Posterior vena cava (tissue), 2 donors: ENCODE data around the gene CLEC1A. TPM values are rescaled to one million over a fixed set of nuclear protein-coding genes. Genes with fewer than 3 reads are reported as not detected.

Experiments used
- DNase-seq: peaks from one replicate; pipeline ENCODE4 v3.0.0-alpha.2; 2020; ENCODE audit warnings: low spot score
- intact Hi-C, 2 donors: fragments of 100-400 bp; cut with DNase I; formaldehyde crosslinking; loops; one replicate each; pipeline versions ENCODE4 v1.14.1 to v1.14.2; 2022 to 2023
- total RNA-seq, 2 donors: library from RNA; stranded (reverse); fragmentation: NEBNext Ultra II Directional; extraction: Animal tissue kit (Norgen Biotek cat#: 25700); gene quantifications; one replicate each; pipeline ENCODE4 v1.2.1, GENCODE V29; 2021
- donor health status: DM: yes; HTN: yes; CAD: no.
- donor health status: DM: yes; HTN: yes; CAD: no.

CLEC1A gene
- total RNA-seq, 2 donors from 2014 or later = 5.2 to 5.9 TPM

- intact Hi-C loops = no loop called here
- DNase-seq = no peak
These were observed 11.6 kb upstream of the CLEC1A start for GRCh38 chr12:10110256-10110844.

- no peak for DNase-seq
- intact Hi-C loops = no loop called here
These were observed 3.5 kb upstream of the CLEC1A start for GRCh38 chr12:10102322-10102721.

- intact Hi-C loops = no loop called here
- no peak for DNase-seq
These were observed 2.9 kb upstream of the CLEC1A start for GRCh38 chr12:10101648-10102220.

GRCh38 chr12:10101042-10101579, 2.3 kb upstream of the CLEC1A start:
- intact Hi-C loops = no loop called here
- no peak for DNase-seq

GRCh38 chr12:10097521-10097920, 1.3 kb downstream of the CLEC1A start:
- intact Hi-C loops = no loop called here
- no peak for DNase-seq

GRCh38 chr12:10095971-10096370, 2.8 kb downstream of the CLEC1A start:
- DNase-seq = no peak
- intact Hi-C loops = no loop called here

GRCh38 chr12:10094646-10095395, 4.0 kb downstream of the CLEC1A start:
- intact Hi-C loops = no loop called here
- no peak for DNase-seq

- intact Hi-C loops = no loop called here
- DNase-seq = no peak
These were observed 9.6 kb downstream of the CLEC1A start for GRCh38 chr12:10088955-10089900.

GRCh38 chr12:10088031-10088430, 10.8 kb downstream of the CLEC1A start:
- no peak for DNase-seq

GRCh38 chr12:10086387-10086786, 12.4 kb downstream of the CLEC1A start:
- DNase-seq = no peak
- intact Hi-C loops = no loop called here

More at GRCh38 chr12:10088031-10088430, 10.8 kb downstream of the CLEC1A start:
- intact Hi-C loops = no loop called here

GRCh38 chr12:10084733-10085132, 14.1 kb downstream of the CLEC1A start:
- intact Hi-C loops = no loop called here
- DNase-seq = no peak

GRCh38 chr12:10082117-10082874, 16.5 kb downstream of the CLEC1A start:
- intact Hi-C loops = no loop called here
- DNase-seq = no peak

GRCh38 chr12:10075451-10075850, 23.3 kb downstream of the CLEC1A start:
- DNase-seq = no peak
- intact Hi-C loops = no loop called here

- no peak for DNase-seq
- intact Hi-C loops = no loop called here
These were observed 25.5 kb downstream of the CLEC1A start for GRCh38 chr12:10073261-10073660.

- intact Hi-C loops = no loop called here
- DNase-seq = no peak
These were observed 26.7 kb downstream of the CLEC1A start for GRCh38 chr12:10072131-10072530.

GRCh38 chr12:10070380-10070779, 28.4 kb downstream of the CLEC1A start:
- intact Hi-C loops = no loop called here

GRCh38 chr12:10069976-10070375, 28.8 kb downstream of the CLEC1A start:
- intact Hi-C loops = no loop called here
- DNase-seq = no peak

More at GRCh38 chr12:10070380-10070779, 28.4 kb downstream of the CLEC1A start:
- no peak for DNase-seq

GRCh38 chr12:10069099-10069498, 29.7 kb downstream of the CLEC1A start:
- intact Hi-C loops = no loop called here

GRCh38 chr12:10068644-10069043, 30.1 kb downstream of the CLEC1A start:
- DNase-seq = no peak
- intact Hi-C loops = no loop called here

More at GRCh38 chr12:10069099-10069498, 29.7 kb downstream of the CLEC1A start:
- DNase-seq = no peak
